ENCODE results near the gene RPUSD1.

GRCh38 chr16:795580-796229 lies 7.5 kb upstream of the RPUSD1 start:
- TF ChIP-seq CTCF (IDR thresholded peaks at IDR 0.05): no peak
- TF ChIP-seq POLR2AphosphoS5 (IDR thresholded peaks at IDR 0.05): no peak
- no peak for TF ChIP-seq POLR2A (IDR thresholded peaks at IDR 0.05)

Measured in gastroesophageal sphincter (tissue), 3 donors.